IMR-90 (cell line): ENCODE measurements around the gene EIF2B4. TPM values are rescaled to one million over a fixed set of nuclear protein-coding genes. Genes with fewer than 3 reads are reported as not detected.

Experiments used
- ATAC-seq: fragments of 200-7000 bp; cut with Tn5 transposase; 2 replicates; pipeline ENCODE4 v1.9.1; 2020; ENCODE audit warnings: low read depth, mild to moderate bottlenecking, moderate library complexity
- BruUV-seq: library from RNA; stranded (reverse); fragments of 400-500 nt; replicated peaks from 2 replicates; lab custom pipeline; 2021; lab: Mats Ljungman, UMichigan
- CTCF ChIA-PET: fragments of 300-600 bp; formaldehyde crosslinking; extraction: SDS; loops from one replicate; lab custom pipeline; 2021; ENCODE audit warnings: antibody characterized with exemption; lab: Yijun Ruan, JAX
- POLR2A ChIA-PET: fragments of 300-600 bp; sonication (Branson Sonifier 250); formaldehyde crosslinking; loops from one replicate; lab custom pipeline; 2022; ENCODE audit warnings: antibody characterized with exemption; ENCODE audit not compliant: unreplicated experiment; lab: Charles Lee
- DNase-seq: peaks from one replicate; pipeline ENCODE4 v3.0.0; 2013
- H2AFZ ChIP-seq: replicated peaks from 2 replicates; pipeline ENCODE3; 2013; ENCODE audit warnings: low read length, mild to moderate bottlenecking; ENCODE audit not compliant: poor library complexity
- H2AK5ac ChIP-seq: 2 replicates; pipeline ENCODE4 v1.6.1; 2013; ENCODE audit warnings: low read depth, low read length, inconsistent platforms
- H2AK9ac ChIP-seq: replicated peaks from 2 replicates; pipeline ENCODE3; 2013; ENCODE audit warnings: mild to moderate bottlenecking, low read depth, low read length, moderate library complexity; ENCODE audit not compliant: poor library complexity
- H2BK120ac ChIP-seq: 2 replicates; pipeline ENCODE4 v1.6.1; 2013; ENCODE audit warnings: low read depth, low read length, inconsistent platforms
- H2BK15ac ChIP-seq: 3 replicates; pipeline ENCODE4 v1.6.1; 2013; ENCODE audit warnings: low read depth, low read length, inconsistent platforms
- H2BK20ac ChIP-seq: 2 replicates; pipeline ENCODE4 v1.6.1; 2013; ENCODE audit warnings: low read depth, mild to moderate bottlenecking, inconsistent platforms, low read length, moderate library complexity
- H2BK5ac ChIP-seq: 2 replicates; pipeline ENCODE4 v1.6.1; 2013; ENCODE audit warnings: mild to moderate bottlenecking, low read depth, low read length, inconsistent platforms; ENCODE audit not compliant: poor library complexity, severe bottlenecking
- H3K14ac ChIP-seq: replicated peaks from 2 replicates; pipeline ENCODE4 v1.6.1; 2013; ENCODE audit warnings: low read depth, low read length, inconsistent platforms
- H3K18ac ChIP-seq: 2 replicates; pipeline ENCODE4 v1.6.1; 2013; ENCODE audit warnings: low read depth, low read length, control low read depth
- H3K23ac ChIP-seq: 2 replicates; pipeline ENCODE4 v1.6.1; 2013; ENCODE audit warnings: low read depth, low read length, inconsistent platforms
- H3K27ac ChIP-seq: 2 replicates; pipeline ENCODE4 v1.5.1; 2013; ENCODE audit warnings: mild to moderate bottlenecking, control low read depth, low read length; ENCODE audit not compliant: insufficient read depth
- H3K27me3 ChIP-seq: 2 replicates; pipeline ENCODE4 v1.6.1; 2013; ENCODE audit warnings: low read length; ENCODE audit not compliant: control insufficient read depth, insufficient read depth
- H3K36me3 ChIP-seq: 2 replicates; pipeline ENCODE4 v1.6.1; 2013; ENCODE audit warnings: low read length, mixed read lengths; ENCODE audit not compliant: control insufficient read depth, insufficient read depth
- H3K4ac ChIP-seq: 2 replicates; pipeline ENCODE4 v1.6.1; 2013; ENCODE audit warnings: low read depth, low read length, inconsistent platforms
- H3K4me1 ChIP-seq: 2 replicates; pipeline ENCODE4 v1.6.1; 2013; ENCODE audit warnings: low read length, mixed read lengths; ENCODE audit not compliant: control insufficient read depth, insufficient read depth
- H3K4me2 ChIP-seq: 2 replicates; pipeline ENCODE4 v1.6.1; 2013; ENCODE audit warnings: low read depth, mild to moderate bottlenecking, control low read depth, low read length, moderate library complexity
- H3K4me3 ChIP-seq: 2 replicates; pipeline ENCODE4 v1.5.1; 2013; ENCODE audit warnings: low read depth, mild to moderate bottlenecking, control low read depth, low read length, moderate library complexity; ENCODE audit not compliant: insufficient read depth
- H3K56ac ChIP-seq: 2 replicates; pipeline ENCODE4 v1.6.1; 2013; ENCODE audit warnings: low read length, inconsistent platforms; ENCODE audit not compliant: insufficient read depth; ENCODE audit errors: extremely low read depth
- H3K79me1 ChIP-seq, 2 experiments: 2 replicates each; pipeline ENCODE4 v1.6.1; 2013; ENCODE audit warnings: low read length in 2 of 2, inconsistent platforms in 1 of 2, low read depth in 1 of 2
- H3K9ac ChIP-seq: 2 replicates; pipeline ENCODE4 v1.6.1; 2013; ENCODE audit warnings: low read depth, low read length, control low read depth
- H3K9me1 ChIP-seq: 2 replicates; pipeline ENCODE4 v1.6.1; 2013; ENCODE audit warnings: low read length, inconsistent platforms; ENCODE audit not compliant: insufficient read depth
- H3K9me3 ChIP-seq: 2 replicates; pipeline ENCODE4 v1.6.1; 2013; ENCODE audit warnings: low read length; ENCODE audit not compliant: control insufficient read depth, insufficient read depth
- H4K20me1 ChIP-seq: 2 replicates; pipeline ENCODE4 v1.6.1; 2013; ENCODE audit warnings: low read length, inconsistent platforms; ENCODE audit not compliant: insufficient read depth
- H4K5ac ChIP-seq: 2 replicates; pipeline ENCODE4 v1.6.1; 2013; ENCODE audit warnings: mild to moderate bottlenecking, low read depth, low read length, control low read depth
- H4K8ac ChIP-seq, 2 experiments: 2 replicates each; pipeline ENCODE4 v1.6.1; 2013; ENCODE audit warnings: low read depth in 2 of 2, low read length in 2 of 2, control low read depth in 1 of 2, inconsistent platforms in 1 of 2
- H4K91ac ChIP-seq: 2 replicates; pipeline ENCODE4 v1.6.1; 2013; ENCODE audit warnings: low read depth, low read length, inconsistent platforms; ENCODE audit not compliant: insufficient read depth
- BHLHE40 ChIP-seq: fragments of 150-350 bp; IDR thresholded peaks from 2 replicates; pipeline ENCODE4 v1.6.1; 2016; ENCODE audit warnings: mild to moderate bottlenecking, low read depth, low read length
- CEBPB ChIP-seq: IDR thresholded peaks from 2 replicates; pipeline ENCODE4 v1.6.1; 2012; ENCODE audit warnings: low read depth, low read length, improper control_type of control experiment
- CHD1 ChIP-seq: IDR thresholded peaks from 2 replicates; pipeline ENCODE4 v1.6.1; 2012; ENCODE audit warnings: low read depth, low read length, improper control_type of control experiment
- CTCF ChIP-seq: conservative IDR thresholded peaks from 2 replicates; pipeline ENCODE4 v1.5.1; 2012; ENCODE audit warnings: mild to moderate bottlenecking, low read depth, low read length, improper control_type of control experiment
- ELK1 ChIP-seq: fragments of 150-350 bp; IDR thresholded peaks from 2 replicates; pipeline ENCODE4 v1.6.1; 2016; ENCODE audit warnings: low read depth, mild to moderate bottlenecking, low read length, moderate library complexity, borderline replicate concordance
- FOS ChIP-seq: fragments of 150-350 bp; IDR thresholded peaks from 2 replicates; pipeline ENCODE4 v1.6.1; 2016; ENCODE audit warnings: low read depth, low read length
- MAFK ChIP-seq: IDR thresholded peaks from 2 replicates; pipeline ENCODE4 v1.6.1; 2012; ENCODE audit warnings: low read depth, low read length, improper control_type of control experiment
- MAZ ChIP-seq: IDR thresholded peaks from 2 replicates; pipeline ENCODE4 v1.6.1; 2012; ENCODE audit warnings: low read depth, mild to moderate bottlenecking, low read length, improper control_type of control experiment, moderate library complexity, borderline replicate concordance
- MXI1 ChIP-seq: IDR thresholded peaks from 2 replicates; pipeline ENCODE4 v1.6.1; 2012; ENCODE audit warnings: low read depth, mild to moderate bottlenecking, low read length, moderate library complexity, borderline replicate concordance
- NFE2L2 ChIP-seq: fragments of 150-350 bp; IDR thresholded peaks from 2 replicates; pipeline ENCODE4 v1.6.1; 2016; ENCODE audit warnings: low read depth, mild to moderate bottlenecking, low read length
- POLR2A ChIP-seq: IDR thresholded peaks from 2 replicates; pipeline ENCODE4 v1.6.1; 2012; ENCODE audit warnings: mild to moderate bottlenecking, low read depth, low read length
- RAD21 ChIP-seq: IDR thresholded peaks from 2 replicates; pipeline ENCODE4 v1.6.1; 2012; ENCODE audit warnings: low read length, improper control_type of control experiment
- RCOR1 ChIP-seq: IDR thresholded peaks from 2 replicates; pipeline ENCODE4 v1.6.1; 2012; ENCODE audit warnings: mild to moderate bottlenecking, low read length, improper control_type of control experiment; ENCODE audit not compliant: insufficient replicate concordance
- RFX5 ChIP-seq: IDR thresholded peaks from 2 replicates; pipeline ENCODE4 v1.8.0; 2012; ENCODE audit warnings: low read depth, mild to moderate bottlenecking, low read length, moderate library complexity
- SMC3 ChIP-seq: fragments of 150-350 bp; IDR thresholded peaks from 2 replicates; pipeline ENCODE4 v1.6.1; 2016; ENCODE audit warnings: low read depth, mild to moderate bottlenecking, antibody characterized with exemption, low read length, moderate library complexity
- USF2 ChIP-seq: fragments of 150-350 bp; IDR thresholded peaks from 2 replicates; pipeline ENCODE4 v1.6.1; 2017; ENCODE audit warnings: mild to moderate bottlenecking, antibody characterized with exemption, low read length, low read depth
- WGBS, 2 experiments: methylation state at CpG; one replicate each; pipeline versions ENCODE4 v1.1.5 to v1.1.7; 2013; ENCODE audit warnings: missing lambda C conversion rate in 2 of 2; ENCODE audit not compliant: insufficient read length in 1 of 2; ENCODE audit errors: extremely low coverage in 2 of 2; 5-methylcytosine and 5-hydroxymethylcytosine counted together
- dilution Hi-C: fragments of 300-500 bp; cut with HindIII; formaldehyde crosslinking; loops from one replicate; pipeline ENCODE4 v1.14.3; 2018; ENCODE audit warnings: low sequenced_read_pairs; ENCODE audit not compliant: unreplicated experiment
- in situ Hi-C: fragments of 300-500 bp; cut with MboI; formaldehyde crosslinking; loops from 3 replicates; pipeline ENCODE4 v1.14.3; 2019; ENCODE audit warnings: low sequenced_read_pairs, inconsistent platforms, mixed read lengths
- intact Hi-C: fragments of 100-400 bp; cut with micrococcal nuclease; formaldehyde crosslinking; loops from 2 replicates; pipeline ENCODE4 v1.10.0; 2022
- polyA plus RNA-seq, 3 experiments: library from polyadenylated mRNA; depleted of rRNA; stranded (reverse); fragments of >200 nt; gene quantifications; 2 replicates each; pipeline ENCODE4 v1.2.3, GENCODE V29; 2012; ENCODE audit warnings: low replicate concordance in 1 of 3
- total RNA-seq: library from RNA; depleted of rRNA; stranded (reverse); fragments of >200 nt; gene quantifications from 2 replicates; pipeline ENCODE4 v1.2.3, GENCODE V29; 2012

The EIF2B4 gene
- total and polyA plus RNA-seq, 2 of the 4 experiments (the other 2 are of a cell fraction): 40.3 to 47.9 TPM

GRCh38 chr2:27354597-27354927 lies 15.6 kb downstream of the EIF2B4 start:
- Histone ChIP-seq H4K20me1 (no peaks in the 10 kb centered on the region; the same call in 1 of the 2 replicates), H2AFZ (no peak overlapping the region), H3K9ac (no peak overlapping the region), H3K18ac (no peak overlapping the region), H3K4me2 (no peak overlapping the region), H4K8ac (no peak overlapping the region), H3K14ac (no peak overlapping the region), H3K9me3 (no peaks in the 10 kb centered on the region), H2AK9ac (no peak overlapping the region), H2BK20ac (no peak overlapping the region), H2BK5ac (no peak overlapping the region), H3K9me1 (no peaks in the 10 kb centered on the region; the same call in 1 of the 2 replicates), H4K5ac (no peak overlapping the region), H3K36me3 (no peaks in the 10 kb centered on the region), H4K91ac (no peak overlapping the region), H3K27ac (no peak overlapping the region), H2BK15ac (no peak overlapping the region), H3K56ac (no peak overlapping the region), H3K4ac (no peak overlapping the region), H2AK5ac (no peak overlapping the region), H3K4me3 (no peak overlapping the region), H3K27me3 (no peaks in the 10 kb centered on the region), H2BK120ac (no peak overlapping the region), H3K79me1 (peaks cover 21 to 49% of the 10 kb centered on the region in 2 experiments), H3K4me1 (peaks cover 8% of the 10 kb centered on the region), H3K23ac (no peak overlapping the region)
- dilution Hi-C loops: no loop called here
- no CpG with 5 or more reads among the region's 7 CpGs for WGBS, 2 experiments
- intact Hi-C loops: no loop called here
- DNase-seq (no peak), ATAC-seq (no peak)
- TF ChIP-seq USF2 (no peak), BHLHE40 (no peak), SMC3 (no peak), RCOR1 (no peak), POLR2A (no peak), MAFK (no peak), MXI1 (no peak), FOS (no peak), NFE2L2 (no peak), RAD21 (no peak), CTCF (no peak), CHD1 (no peak), ELK1 (no peak), CEBPB (no peak), RFX5 (no peak), MAZ (no peak)
- ChIA-PET CTCF (interaction anchor here (0.6 kb wide), 1 partner anchor 15 kb away, joined by 3 read pairs; no protein-coding TSS in a partner anchor), POLR2A (no interaction called here)
- no TSS peak for BruUV-seq
- in situ Hi-C loops: no loop called here
